HepG2 (cell line): ENCODE measurements around the gene MRPL42. TPM values are rescaled to one million over a fixed set of nuclear protein-coding genes. Genes with fewer than 3 reads are reported as not detected.
A peak's percentile ranks its signal among the peaks of the same experiment; 100 is the strongest.

Experiments used
- BORCS8-MEF2B ChIP-seq: sonication (generic); formaldehyde crosslinking; IDR thresholded peaks from 2 replicates; pipeline ENCODE4 v1.8.0; 2022; ENCODE audit warnings: mild to moderate bottlenecking, missing genetic modification reagents
- ETV5 ChIP-seq: IDR thresholded peaks from 2 replicates; pipeline ENCODE4 v1.6.1; 2018; ENCODE audit warnings: missing biosample characterization, missing genetic modification reagents, inconsistent platforms, borderline replicate concordance
- FOXJ3 ChIP-seq: sonication (generic); formaldehyde crosslinking; IDR thresholded peaks from 2 replicates; pipeline ENCODE4 v1.4.0; 2020; ENCODE audit warnings: missing genetic modification reagents, mild to moderate bottlenecking, borderline replicate concordance
- FOXM1 ChIP-seq: sonication (generic); formaldehyde crosslinking; IDR thresholded peaks from 2 replicates; pipeline ENCODE4 v1.5.0; 2020; ENCODE audit warnings: missing genetic modification reagents
- HOXD1 ChIP-seq: sonication (generic); formaldehyde crosslinking; IDR thresholded peaks from 2 replicates; pipeline ENCODE4 v1.5.0; 2020; ENCODE audit warnings: missing genetic modification reagents
- ZNF124 ChIP-seq: sonication (generic); formaldehyde crosslinking; IDR thresholded peaks from 2 replicates; pipeline ENCODE4 v1.4.0; 2020; ENCODE audit warnings: missing genetic modification reagents
- ZNF326 ChIP-seq: sonication (generic); formaldehyde crosslinking; IDR thresholded peaks from 2 replicates; pipeline ENCODE4 v1.4.0; 2020; ENCODE audit warnings: missing genetic modification reagents, borderline replicate concordance
- ZNF34 ChIP-seq: sonication (generic); formaldehyde crosslinking; IDR thresholded peaks from 2 replicates; pipeline ENCODE4 v1.4.0; 2020; ENCODE audit warnings: mild to moderate bottlenecking, missing genetic modification reagents, borderline replicate concordance
- ZNF672 ChIP-seq: sonication (generic); formaldehyde crosslinking; IDR thresholded peaks from 2 replicates; pipeline ENCODE4 v1.8.1; 2022; ENCODE audit warnings: missing genetic modification reagents
- polyA plus RNA-seq, 8 experiments: library from polyadenylated mRNA; depleted of rRNA in 3 of 8; stranded (reverse) in 7 of 8; unstranded in 1 of 8; fragments of >200 nt; fragmentation: Illumina TruSeq in 4 of 8; extraction: Trizol in 4 of 8; gene quantifications; 2 replicates each; pipeline versions ENCODE4 v1.2.1 to v1.2.3, GENCODE V29; 2011 to 2016; ENCODE audit warnings: low read depth in 4 of 8, missing spikeins in 1 of 8, mixed read lengths in 1 of 8; ENCODE audit not compliant: insufficient read depth in 1 of 8
- total RNA-seq, 5 experiments: library from RNA; depleted of rRNA; stranded (reverse); fragments of >200 nt; fragmentation: Illumina TruSeq; extraction: Trizol; gene quantifications; 2 replicates each; pipeline ENCODE4 v1.2.3, GENCODE V29; 2016; ENCODE audit warnings: low read depth in 1 of 5
- TF ChIP-seq, protein P1 (sequence below): sonication (generic); formaldehyde crosslinking; IDR thresholded peaks from 2 replicates; pipeline ENCODE4 v1.5.1; 2020; ENCODE audit warnings: mild to moderate bottlenecking, missing genetic modification reagents, borderline replicate concordance
- TF ChIP-seq, protein P2 (sequence below), 2 experiments: sonication (generic) in 1 of 2; formaldehyde crosslinking in 1 of 2; IDR thresholded peaks; 2 replicates each; pipeline versions ENCODE4 v1.6.1 to v1.9.0; 2014 to 2022; ENCODE audit warnings: antibody characterized with exemption in 1 of 2, borderline replicate concordance in 1 of 2, inconsistent platforms in 1 of 2, low read depth in 1 of 2, missing genetic modification reagents in 1 of 2
- TF ChIP-seq, protein P3 (sequence below): IDR thresholded peaks from 2 replicates; pipeline ENCODE4 v1.6.1; 2016
- TF ChIP-seq, protein P4 (sequence below): sonication (generic); formaldehyde crosslinking; IDR thresholded peaks from 2 replicates; pipeline ENCODE4 v1.4.0; 2020; ENCODE audit warnings: missing genetic modification reagents

Gene MRPL42
- total and polyA plus RNA-seq, 2 of the 13 experiments (the other 11 are each of a cell fraction or from before 2014, with no cell fraction given) = 93.3 to 148 TPM

DNA sequence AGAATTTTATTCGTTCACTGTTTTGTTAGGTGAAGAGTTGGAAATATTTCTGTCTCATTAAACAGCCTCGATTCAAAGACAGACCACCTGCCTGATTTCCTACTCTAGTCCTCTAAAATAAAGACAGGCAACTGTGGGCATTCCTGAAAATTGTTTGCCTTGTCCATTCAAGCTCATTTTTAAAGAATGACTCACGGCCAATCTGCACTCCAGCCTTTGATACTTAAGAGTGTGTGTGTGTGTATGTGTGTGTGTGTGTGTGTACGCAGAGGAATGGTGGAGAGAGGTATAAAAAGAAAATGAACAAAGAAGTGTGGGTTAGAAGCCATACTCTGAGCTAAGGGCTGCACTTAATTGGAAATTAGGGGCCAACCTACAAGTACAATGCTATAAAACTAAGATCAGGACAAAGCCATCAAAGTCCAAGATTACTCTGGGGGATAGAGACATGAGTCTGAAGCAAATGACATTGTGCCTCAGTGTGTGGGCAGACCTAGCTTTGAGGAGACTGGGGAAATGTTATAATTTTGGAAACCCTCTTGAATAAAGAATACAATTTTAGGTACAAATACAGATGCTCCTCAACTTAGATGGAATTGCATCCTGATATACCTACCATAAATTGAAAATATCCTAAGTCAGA is 59.6 kb downstream of the MRPL42 start (continued):
- TF ChIP-seq, protein P1, sequence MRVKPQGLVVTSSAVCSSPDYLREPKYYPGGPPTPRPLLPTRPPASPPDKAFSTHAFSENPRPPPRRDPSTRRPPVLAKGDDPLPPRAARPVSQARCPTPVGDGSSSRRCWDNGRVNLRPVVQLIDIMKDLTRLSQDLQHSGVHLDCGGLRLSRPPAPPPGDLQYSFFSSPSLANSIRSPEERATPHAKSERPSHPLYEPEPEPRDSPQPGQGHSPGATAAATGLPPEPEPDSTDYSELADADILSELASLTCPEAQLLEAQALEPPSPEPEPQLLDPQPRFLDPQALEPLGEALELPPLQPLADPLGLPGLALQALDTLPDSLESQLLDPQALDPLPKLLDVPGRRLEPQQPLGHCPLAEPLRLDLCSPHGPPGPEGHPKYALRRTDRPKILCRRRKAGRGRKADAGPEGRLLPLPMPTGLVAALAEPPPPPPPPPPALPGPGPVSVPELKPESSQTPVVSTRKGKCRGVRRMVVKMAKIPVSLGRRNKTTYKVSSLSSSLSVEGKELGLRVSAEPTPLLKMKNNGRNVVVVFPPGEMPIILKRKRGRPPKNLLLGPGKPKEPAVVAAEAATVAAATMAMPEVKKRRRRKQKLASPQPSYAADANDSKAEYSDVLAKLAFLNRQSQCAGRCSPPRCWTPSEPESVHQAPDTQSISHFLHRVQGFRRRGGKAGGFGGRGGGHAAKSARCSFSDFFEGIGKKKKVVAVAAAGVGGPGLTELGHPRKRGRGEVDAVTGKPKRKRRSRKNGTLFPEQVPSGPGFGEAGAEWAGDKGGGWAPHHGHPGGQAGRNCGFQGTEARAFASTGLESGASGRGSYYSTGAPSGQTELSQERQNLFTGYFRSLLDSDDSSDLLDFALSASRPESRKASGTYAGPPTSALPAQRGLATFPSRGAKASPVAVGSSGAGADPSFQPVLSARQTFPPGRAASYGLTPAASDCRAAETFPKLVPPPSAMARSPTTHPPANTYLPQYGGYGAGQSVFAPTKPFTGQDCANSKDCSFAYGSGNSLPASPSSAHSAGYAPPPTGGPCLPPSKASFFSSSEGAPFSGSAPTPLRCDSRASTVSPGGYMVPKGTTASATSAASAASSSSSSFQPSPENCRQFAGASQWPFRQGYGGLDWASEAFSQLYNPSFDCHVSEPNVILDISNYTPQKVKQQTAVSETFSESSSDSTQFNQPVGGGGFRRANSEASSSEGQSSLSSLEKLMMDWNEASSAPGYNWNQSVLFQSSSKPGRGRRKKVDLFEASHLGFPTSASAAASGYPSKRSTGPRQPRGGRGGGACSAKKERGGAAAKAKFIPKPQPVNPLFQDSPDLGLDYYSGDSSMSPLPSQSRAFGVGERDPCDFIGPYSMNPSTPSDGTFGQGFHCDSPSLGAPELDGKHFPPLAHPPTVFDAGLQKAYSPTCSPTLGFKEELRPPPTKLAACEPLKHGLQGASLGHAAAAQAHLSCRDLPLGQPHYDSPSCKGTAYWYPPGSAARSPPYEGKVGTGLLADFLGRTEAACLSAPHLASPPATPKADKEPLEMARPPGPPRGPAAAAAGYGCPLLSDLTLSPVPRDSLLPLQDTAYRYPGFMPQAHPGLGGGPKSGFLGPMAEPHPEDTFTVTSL (CRISPR knock-in tag) = peak; percentile 90; the same call in 1 of the 2 replicates
- no peak for TF ChIP-seq ETV5
- no peak for TF ChIP-seq FOXJ3 (CRISPR knock-in tag)
- no peak for TF ChIP-seq BORCS8-MEF2B
- no peak for TF ChIP-seq ZNF326 (CRISPR knock-in tag)
- TF ChIP-seq HOXD1 (CRISPR knock-in tag) = no peak
- TF ChIP-seq, protein P2, sequence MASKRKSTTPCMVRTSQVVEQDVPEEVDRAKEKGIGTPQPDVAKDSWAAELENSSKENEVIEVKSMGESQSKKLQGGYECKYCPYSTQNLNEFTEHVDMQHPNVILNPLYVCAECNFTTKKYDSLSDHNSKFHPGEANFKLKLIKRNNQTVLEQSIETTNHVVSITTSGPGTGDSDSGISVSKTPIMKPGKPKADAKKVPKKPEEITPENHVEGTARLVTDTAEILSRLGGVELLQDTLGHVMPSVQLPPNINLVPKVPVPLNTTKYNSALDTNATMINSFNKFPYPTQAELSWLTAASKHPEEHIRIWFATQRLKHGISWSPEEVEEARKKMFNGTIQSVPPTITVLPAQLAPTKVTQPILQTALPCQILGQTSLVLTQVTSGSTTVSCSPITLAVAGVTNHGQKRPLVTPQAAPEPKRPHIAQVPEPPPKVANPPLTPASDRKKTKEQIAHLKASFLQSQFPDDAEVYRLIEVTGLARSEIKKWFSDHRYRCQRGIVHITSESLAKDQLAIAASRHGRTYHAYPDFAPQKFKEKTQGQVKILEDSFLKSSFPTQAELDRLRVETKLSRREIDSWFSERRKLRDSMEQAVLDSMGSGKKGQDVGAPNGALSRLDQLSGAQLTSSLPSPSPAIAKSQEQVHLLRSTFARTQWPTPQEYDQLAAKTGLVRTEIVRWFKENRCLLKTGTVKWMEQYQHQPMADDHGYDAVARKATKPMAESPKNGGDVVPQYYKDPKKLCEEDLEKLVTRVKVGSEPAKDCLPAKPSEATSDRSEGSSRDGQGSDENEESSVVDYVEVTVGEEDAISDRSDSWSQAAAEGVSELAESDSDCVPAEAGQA (IDR thresholded peaks at IDR 0.05; ENCODE audit: low read depth) = no peak
- TF ChIP-seq, protein P2 (CRISPR knock-in tag; IDR thresholded peaks at IDR 0.05; ENCODE audit: borderline replicate concordance) = no peak
- TF ChIP-seq FOXM1 = no peak
- no peak for TF ChIP-seq ZNF672 (CRISPR knock-in tag)
- TF ChIP-seq, protein P3, sequence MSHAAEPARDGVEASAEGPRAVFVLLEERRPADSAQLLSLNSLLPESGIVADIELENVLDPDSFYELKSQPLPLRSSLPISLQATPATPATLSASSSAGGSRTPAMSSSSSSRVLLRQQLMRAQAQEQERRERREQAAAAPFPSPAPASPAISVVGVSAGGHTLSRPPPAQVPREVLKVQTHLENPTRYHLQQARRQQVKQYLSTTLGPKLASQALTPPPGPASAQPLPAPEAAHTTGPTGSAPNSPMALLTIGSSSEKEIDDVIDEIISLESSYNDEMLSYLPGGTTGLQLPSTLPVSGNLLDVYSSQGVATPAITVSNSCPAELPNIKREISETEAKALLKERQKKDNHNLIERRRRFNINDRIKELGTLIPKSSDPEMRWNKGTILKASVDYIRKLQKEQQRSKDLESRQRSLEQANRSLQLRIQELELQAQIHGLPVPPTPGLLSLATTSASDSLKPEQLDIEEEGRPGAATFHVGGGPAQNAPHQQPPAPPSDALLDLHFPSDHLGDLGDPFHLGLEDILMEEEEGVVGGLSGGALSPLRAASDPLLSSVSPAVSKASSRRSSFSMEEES (CRISPR knock-in tag) = no peak
- TF ChIP-seq, protein P4, sequence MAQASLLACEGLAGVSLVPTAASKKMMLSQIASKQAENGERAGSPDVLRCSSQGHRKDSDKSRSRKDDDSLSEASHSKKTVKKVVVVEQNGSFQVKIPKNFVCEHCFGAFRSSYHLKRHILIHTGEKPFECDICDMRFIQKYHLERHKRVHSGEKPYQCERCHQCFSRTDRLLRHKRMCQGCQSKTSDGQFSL = no peak
- no peak for TF ChIP-seq ZNF124 (CRISPR knock-in tag)
- TF ChIP-seq ZNF34 (CRISPR knock-in tag) = no peak
